Skeletal muscle satellite cell (primary cell): ENCODE results near the gene GAGE12J.
"Not testable (repeated sequence)": the region's sequence is repeated elsewhere in the genome, so short reads cannot be mapped to it uniquely, and the experiment has no call there.

Source experiments
- H3K27me3 ChIP-seq: 2 replicates; pipeline ENCODE4 v1.7.0; 2013; ENCODE audit warnings: low read length; ENCODE audit not compliant: control insufficient read depth, insufficient read depth
- H3K36me3 ChIP-seq: 2 replicates; pipeline ENCODE4 v1.7.0; 2013; ENCODE audit warnings: mild to moderate bottlenecking, control low read depth, low read length; ENCODE audit not compliant: insufficient read depth
- H3K4me1 ChIP-seq: 2 replicates; pipeline ENCODE4 v1.7.0; 2013; ENCODE audit warnings: low read length; ENCODE audit not compliant: control insufficient read depth, insufficient read depth
- H3K4me2 ChIP-seq: 2 replicates; pipeline ENCODE4 v1.7.0; 2013; ENCODE audit warnings: mild to moderate bottlenecking, low read length
- H3K4me3 ChIP-seq: 2 replicates; pipeline ENCODE4 v1.7.0; 2013; ENCODE audit warnings: low read length
- H3K9ac ChIP-seq: 2 replicates; pipeline ENCODE4 v1.7.0; 2013; ENCODE audit warnings: mild to moderate bottlenecking, low read depth, low read length, moderate library complexity
- H3K9me3 ChIP-seq: replicated peaks from 2 replicates; pipeline ENCODE4 v1.7.0; 2013; ENCODE audit warnings: mild to moderate bottlenecking, control low read depth, low read length

GAGE12J gene

DNA sequence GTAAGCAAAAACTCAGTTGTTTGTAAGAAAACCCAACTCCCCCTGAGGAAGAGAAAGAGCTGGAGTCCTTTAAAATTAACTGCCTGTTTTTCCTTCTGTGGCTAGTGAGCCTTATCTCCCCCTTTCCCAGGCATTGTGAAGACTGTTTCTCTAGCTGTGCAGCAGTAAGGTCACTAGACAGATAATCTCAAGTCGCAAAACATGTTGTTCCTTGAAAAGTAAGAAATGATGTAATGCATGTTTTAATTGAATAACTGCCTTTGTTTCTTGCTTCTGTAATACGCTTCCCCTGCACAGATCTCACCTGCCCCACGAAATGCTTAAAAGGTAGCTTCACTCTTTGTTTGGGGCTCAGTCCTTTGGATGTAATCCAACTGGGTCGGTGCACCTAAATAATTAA lies 5.8 kb upstream of the GAGE12J start:
- H3K4me1 ChIP-seq = no peaks in the 10 kb centered on the region
- H3K4me3 ChIP-seq = no peak overlapping the region

DNA sequence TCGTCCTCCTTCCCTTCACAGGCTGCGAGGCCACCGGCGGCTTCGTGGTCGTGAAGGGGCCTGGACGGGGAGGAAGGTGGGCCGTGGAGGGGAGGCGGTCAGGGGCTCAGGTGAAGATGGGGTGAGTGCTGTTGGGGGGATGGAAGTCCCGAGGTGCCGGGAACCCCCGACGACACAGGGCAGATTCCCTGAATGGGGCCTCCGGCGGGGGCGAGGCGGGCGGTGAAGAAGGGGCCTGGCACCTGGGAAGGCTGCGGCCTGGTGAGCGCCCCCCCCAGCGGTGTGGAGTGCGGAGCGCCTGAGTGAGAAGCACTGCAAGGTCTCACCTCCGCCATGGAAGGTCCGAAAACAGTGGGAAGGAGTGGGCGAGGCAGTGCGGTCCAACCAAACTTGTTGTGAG lies 429 bp downstream of the GAGE12J start:
- H3K4me1 ChIP-seq, H3K36me3 ChIP-seq, H3K4me2 ChIP-seq, H3K4me3 ChIP-seq, H3K9me3 ChIP-seq, H3K9ac ChIP-seq, H3K27me3 ChIP-seq: not testable (repeated sequence)

More for the DNA sequence above, 5.8 kb upstream of the GAGE12J start:
- no peaks in the 10 kb centered on the region for H3K36me3 ChIP-seq
- H3K9ac ChIP-seq = no peak overlapping the region
- no peaks in the 10 kb centered on the region for H3K9me3 ChIP-seq
- H3K27me3 ChIP-seq = peaks cover 4% of the 10 kb centered on the region
- H3K4me2 ChIP-seq = no peak overlapping the region

DNA sequence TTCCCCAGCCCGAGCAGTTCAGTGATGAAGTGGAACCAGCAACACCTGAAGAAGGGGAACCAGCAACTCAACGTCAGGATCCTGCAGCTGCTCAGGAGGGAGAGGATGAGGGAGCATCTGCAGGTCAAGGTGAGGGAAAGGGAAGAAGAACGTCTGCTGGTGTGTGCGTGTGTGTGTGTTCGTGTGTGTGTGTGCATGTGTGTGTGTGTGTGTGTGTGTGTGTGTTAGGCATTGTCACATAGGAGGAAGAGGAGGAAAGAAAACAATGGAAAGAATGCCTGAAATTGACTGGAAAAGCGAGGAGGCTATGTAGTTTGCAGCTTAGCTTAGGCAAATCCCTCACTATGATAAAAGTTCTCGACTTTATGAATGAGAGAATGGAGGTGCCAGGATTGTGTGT lies 1.9 kb downstream of the GAGE12J start:
- H3K9me3 ChIP-seq, H3K27me3 ChIP-seq, H3K4me2 ChIP-seq, H3K36me3 ChIP-seq, H3K4me1 ChIP-seq, H3K4me3 ChIP-seq, H3K9ac ChIP-seq: not testable (repeated sequence)

DNA sequence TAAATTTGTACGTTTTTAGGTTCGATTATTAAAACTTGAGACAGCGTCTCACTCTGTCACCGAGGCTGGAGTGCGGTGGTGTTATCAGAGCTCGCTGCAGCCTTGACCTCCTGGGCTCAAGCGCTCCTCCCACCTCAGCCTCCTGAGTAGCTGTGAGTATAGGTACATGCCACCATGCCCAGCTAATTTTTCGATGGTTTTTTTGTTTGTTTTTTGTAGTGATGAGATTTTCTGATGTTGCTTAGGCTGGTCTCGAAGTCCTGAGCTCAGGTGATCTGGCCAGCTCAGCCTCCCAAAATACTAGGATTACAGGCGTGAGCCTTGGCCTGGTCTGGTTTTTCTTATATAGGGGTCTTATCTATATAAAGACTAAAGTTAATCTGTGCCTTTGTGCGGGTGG lies 8.6 kb downstream of the GAGE12J start:
- not testable (repeated sequence) for H3K36me3 ChIP-seq, H3K27me3 ChIP-seq, H3K4me1 ChIP-seq, H3K9me3 ChIP-seq, H3K4me2 ChIP-seq, H3K9ac ChIP-seq, H3K4me3 ChIP-seq

DNA sequence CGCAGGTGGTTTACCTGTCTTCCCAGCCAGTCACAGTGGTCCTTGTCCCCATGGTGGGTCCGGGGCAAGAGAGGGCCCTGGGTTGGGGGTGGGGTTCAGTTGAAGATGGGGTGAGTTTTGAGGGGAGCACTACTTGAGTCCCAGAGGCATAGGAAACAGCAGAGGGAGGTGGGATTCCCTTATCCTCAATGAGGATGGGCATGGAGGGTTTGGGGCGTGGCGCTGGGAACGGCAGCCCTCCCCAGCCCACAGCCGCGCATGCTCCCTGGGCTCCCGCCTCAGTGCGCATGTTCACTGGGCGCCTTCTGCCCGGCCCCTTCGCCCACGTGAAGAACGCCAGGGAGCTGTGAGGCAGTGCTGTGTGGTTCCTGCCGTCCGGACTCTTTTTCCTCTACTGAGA lies 9.4 kb downstream of the GAGE12J start, which contains the start of gene GAGE13:
TSS of gene GAGE13 (plus strand) at position 301 of the 400 bp plus-strand sequence. CDS start 1,156 bp downstream, outside the sequence.
- H3K27me3 ChIP-seq, H3K4me2 ChIP-seq, H3K9ac ChIP-seq, H3K4me1 ChIP-seq, H3K4me3 ChIP-seq, H3K9me3 ChIP-seq, H3K36me3 ChIP-seq: not testable (repeated sequence)

DNA sequence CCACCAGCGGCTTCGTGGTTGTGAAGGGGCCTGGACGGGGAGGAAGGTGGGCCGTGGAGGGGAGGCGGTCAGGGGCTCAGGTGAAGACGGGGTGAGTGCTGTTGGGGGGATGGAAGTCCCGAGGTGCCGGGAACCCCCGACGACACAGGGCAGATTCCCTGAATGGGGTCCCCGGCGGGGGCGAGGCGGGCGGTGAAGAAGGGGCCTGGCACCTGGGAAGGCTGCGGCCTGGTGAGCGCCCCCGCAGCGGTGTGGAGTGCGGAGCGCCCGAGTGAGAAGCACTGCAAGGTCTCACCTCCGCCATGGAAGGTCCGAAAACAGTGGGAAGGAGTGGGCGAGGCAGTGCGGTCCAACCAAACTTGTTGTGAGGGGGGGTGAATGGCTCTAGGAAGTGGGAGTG lies 10.0 kb downstream of the GAGE12J start:
- not testable (repeated sequence) for H3K9ac ChIP-seq, H3K27me3 ChIP-seq, H3K9me3 ChIP-seq, H3K36me3 ChIP-seq, H3K4me3 ChIP-seq, H3K4me2 ChIP-seq, H3K4me1 ChIP-seq

DNA sequence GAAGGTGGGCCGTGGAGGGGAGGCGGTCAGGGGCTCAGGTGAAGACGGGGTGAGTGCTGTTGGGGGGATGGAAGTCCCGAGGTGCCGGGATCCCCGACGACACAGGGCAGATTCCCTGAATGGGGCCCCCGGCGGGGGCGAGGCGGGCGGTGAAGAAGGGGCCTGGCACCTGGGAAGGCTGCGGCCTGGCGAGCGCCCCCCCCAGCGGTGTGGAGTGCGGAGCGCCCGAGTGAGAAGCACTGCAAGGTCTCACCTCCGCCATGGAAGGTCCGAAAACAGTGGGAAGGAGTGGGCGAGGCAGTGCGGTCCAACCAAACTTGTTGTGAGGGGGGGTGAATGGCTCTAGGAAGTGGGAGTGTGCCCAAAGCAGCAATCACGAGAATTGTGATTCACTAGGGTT lies 19.6 kb downstream of the GAGE12J start:
- not testable (repeated sequence) for H3K27me3 ChIP-seq, H3K9ac ChIP-seq, H3K4me1 ChIP-seq, H3K9me3 ChIP-seq, H3K4me3 ChIP-seq, H3K36me3 ChIP-seq, H3K4me2 ChIP-seq

DNA sequence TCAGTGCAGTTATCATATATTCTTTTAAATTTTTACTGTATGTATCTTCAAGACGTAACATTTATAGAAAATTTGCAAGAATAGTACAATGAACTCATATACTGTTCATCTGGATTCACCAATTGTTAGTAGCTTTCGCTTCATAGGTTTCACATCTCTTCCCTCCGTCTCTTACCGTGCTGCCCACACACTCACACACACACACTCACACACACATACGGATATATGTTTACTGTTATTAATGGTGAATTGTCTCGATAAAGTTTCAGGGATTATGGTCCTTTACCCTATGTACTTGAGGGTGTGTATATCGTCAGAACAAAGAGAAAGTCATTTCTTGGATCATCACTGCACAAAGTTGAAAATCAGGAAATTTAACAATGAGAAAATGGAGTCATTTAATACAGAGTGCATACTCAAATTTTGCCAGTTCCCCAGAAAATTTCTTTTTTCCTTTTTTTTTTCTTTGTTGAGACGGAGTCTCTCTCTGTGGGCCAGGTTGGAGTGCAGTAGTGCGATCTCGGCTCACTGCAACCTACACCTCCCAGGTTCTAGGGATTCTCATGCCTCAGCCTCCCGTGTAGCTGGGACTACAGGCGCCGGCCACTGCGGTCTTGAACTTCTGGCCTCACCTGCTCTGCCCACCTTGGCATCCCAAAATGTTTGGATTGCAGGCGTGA lies 22.8 kb downstream of the GAGE12J start:
- H3K36me3 ChIP-seq, H3K27me3 ChIP-seq, H3K9me3 ChIP-seq, H3K4me3 ChIP-seq, H3K4me2 ChIP-seq, H3K4me1 ChIP-seq, H3K9ac ChIP-seq: not testable (repeated sequence)

DNA sequence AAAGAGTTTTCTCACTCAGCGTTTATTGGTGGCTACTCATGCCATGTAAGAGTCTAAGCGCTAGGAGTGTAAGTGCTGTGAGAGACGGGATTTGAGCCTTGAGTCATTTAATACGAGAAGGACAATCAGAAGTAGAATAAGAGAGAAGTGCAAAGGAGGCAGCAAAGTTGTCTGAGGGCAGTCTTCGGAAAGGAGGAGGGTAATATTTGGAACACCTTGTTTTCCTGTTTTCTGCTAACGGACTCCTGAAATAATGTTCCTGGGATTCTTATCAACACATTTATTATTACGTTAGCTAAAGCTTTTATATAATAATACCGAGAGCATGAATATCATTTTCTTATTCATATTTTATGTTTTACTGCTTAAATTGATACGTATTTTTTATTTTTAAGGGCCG lies 23.6 kb downstream of the GAGE12J start:
- H3K36me3 ChIP-seq, H3K4me3 ChIP-seq, H3K4me1 ChIP-seq, H3K4me2 ChIP-seq, H3K9me3 ChIP-seq, H3K27me3 ChIP-seq, H3K9ac ChIP-seq: not testable (repeated sequence)

DNA sequence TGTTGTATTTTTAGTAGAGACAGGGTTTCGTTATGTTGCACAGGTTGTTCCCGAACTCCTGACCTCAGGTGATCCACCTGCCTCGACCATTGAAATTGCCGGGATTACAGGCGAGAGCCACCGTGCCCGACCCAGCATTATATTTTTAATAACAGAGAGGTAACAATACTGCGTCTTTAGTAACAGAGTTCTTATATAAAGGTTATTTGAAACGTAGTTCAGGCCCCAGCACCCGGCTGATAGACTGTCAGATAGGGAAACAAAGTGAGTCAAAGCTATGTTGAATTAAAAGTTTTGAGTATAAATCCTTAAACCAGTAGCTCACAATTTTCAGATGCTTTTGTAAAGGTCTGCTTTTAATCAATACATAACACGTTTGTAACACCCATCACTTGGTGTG lies 24.3 kb downstream of the GAGE12J start:
- not testable (repeated sequence) for H3K27me3 ChIP-seq, H3K9ac ChIP-seq, H3K4me2 ChIP-seq, H3K9me3 ChIP-seq, H3K4me1 ChIP-seq, H3K4me3 ChIP-seq, H3K36me3 ChIP-seq
